Stimulated activated CD4-positive, alpha-beta T cell treated with anti-CD3 and anti-CD28 coated beads, TNF-alpha, amount 100 ng/mL, for 48 hours (primary cell): Measurements from ENCODE around the gene MYO5B.

Experiments used
- DNase-seq, 3 donors: peaks; one replicate each; pipeline ENCODE4 v3.0.0-alpha.2; 2020; ENCODE audit warnings: low read depth in 3 of 3

The MYO5B gene

DNA sequence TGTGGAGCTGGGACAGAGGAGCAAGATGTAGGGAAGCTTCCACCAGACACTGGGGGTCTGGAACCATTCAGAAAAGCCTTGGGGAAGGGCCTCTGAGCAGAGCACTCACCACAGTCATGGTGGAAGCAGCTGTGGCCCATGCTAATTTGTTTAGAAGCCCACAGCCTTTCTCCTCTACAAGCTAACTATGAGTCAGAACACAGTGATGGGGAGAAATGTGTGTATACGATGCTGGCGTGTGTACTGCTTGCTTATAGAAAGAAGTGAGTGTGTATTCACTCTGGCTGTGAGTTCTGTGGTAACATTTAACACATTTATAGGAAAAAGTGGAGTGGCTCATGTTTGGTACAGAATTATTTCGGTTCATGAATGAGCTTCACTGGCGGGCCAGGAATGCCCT is 224.6 kb downstream of the MYO5B start:
- DNase-seq, result no peak

DNA sequence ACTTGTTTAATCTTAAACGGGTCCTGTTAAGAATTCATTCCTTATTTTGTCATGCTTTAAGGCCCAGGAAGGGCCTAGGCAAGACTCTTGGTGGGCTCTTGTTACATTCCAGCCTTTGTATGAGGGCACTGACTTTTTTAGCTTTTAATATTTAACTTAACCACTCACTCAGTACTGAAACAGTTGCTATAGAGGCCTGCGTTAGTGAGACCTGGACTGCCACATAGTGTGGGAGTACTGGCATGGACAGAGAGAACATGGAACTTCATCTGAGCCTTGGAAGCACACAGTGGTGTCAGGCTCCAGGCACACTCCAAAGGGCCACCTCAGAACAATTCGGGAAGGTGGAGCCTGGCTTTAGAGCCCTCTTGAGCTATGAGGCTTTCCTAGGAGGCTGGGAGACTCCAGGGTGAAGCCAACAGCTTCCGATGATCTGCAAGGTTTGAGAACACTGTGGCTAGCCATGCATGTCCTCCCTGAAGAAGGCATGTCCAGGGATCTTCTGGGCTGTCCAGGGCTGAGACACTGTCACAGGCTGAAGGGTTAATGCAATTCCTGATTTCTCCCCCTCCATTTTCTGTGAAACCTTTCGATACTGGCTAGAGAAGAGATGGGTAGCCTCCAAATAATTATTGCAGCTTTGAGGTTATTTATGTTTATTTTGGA is 226.2 kb downstream of the MYO5B start:
- DNase-seq, result no peak

DNA sequence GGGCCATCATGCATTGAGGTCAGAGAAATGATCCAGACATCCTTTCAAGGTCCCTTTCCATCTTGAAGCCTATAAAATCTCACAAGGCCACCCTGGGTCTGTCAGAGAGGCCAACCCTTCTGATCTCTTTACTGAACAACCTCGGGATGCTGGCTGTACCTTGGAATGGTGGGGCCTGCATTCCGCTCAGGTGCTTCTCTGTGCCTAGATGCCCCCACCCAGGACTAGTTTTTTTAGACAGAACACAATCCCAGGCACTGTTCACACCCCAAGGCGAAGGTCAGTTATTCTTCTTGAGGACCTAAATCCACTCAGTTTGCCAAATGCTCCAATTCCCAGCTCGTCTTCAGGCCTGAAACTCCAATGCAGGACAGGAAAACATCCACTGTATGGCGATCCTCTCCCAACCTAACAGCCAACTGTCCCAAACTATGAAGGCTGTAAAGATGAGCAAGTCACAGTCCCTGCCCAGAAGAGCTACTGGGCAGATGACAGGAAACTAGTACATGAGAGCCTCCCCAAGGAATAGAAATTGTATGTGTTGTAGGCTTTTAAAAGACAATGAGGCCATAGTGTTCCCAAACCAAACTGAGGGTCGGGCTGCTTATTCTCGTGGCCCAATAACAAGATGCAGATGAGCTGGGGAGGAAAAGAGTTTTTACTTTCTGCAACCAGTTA is 227.2 kb downstream of the MYO5B start:
- DNase-seq, result no peak

DNA sequence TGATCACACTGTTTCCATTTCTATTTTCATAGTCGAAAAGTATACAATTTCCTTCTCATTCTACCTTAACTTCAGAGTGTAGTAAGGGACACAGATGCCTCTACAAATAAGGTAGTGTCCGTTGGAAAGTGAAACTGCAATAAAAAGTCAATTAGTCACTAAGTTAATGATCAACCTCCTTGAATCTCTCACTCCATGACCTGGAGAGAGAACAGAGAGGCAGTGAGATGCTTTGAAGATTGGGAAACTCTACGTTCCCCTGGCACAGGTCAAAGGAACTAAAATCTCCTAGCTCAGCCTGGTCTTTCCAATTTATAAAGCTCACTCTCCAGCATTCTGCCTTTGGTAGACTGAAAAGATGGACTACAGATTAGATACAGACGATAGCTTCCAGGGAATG is 227.8 kb downstream of the MYO5B start:
- no peak for DNase-seq

DNA sequence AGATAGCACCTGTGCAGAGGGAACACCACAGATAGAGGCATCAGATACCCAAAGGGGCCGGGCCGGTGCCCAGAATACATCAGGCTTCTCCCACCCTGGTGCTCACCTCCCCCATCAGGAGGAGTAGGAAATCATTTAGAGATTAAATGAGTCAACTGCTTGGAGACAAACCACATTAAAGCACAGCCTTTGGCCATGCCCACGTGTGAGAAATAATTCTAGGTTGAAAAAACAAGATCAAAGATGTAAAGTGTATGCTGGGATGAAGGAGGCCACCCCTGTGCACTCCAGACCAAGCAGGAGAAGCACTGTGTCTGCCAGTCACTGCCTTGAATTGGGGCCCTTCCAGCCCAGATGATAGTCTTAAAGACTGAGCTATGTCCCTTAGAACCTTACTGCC is 228.9 kb downstream of the MYO5B start:
- DNase-seq, result no peak

DNA sequence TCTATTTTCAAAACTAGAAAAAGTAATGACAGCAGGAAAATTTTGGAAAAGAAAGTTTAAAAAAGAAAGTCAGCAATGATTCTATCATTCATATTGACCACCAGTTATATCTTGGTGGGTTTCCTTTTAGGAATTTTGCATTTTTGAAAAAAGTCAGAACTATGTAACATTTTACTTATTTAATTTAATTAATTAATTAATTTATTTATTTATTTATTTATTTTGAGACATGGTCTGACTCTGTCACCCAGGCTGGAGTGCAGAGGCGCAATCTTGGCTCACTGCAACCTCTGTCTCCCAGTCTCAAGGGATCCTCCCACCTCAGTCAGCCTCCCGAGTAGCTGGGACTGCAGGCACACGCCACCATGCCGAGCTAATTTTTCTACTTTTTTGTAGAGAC is 231.7 kb downstream of the MYO5B start:
- no peak for DNase-seq

DNA sequence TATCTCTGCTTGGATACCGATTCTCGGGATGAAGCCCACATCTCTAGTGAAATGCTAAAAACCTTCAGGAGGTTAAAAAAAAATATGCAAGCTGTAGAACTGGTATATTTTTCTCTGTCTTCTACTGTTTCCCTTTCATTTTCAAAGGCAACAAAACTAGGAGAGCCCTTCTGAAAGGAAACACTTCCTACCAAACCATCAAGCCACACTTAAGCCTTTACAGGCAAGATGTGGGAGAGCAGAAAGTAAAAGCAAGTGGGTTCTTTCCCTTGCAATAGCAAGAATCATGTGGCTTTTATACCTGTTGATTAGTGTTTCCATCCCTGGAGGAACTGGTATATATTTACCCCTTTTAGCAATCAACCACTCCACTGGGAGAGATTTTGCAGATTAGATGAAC is 233.7 kb downstream of the MYO5B start:
- no peak for DNase-seq

DNA sequence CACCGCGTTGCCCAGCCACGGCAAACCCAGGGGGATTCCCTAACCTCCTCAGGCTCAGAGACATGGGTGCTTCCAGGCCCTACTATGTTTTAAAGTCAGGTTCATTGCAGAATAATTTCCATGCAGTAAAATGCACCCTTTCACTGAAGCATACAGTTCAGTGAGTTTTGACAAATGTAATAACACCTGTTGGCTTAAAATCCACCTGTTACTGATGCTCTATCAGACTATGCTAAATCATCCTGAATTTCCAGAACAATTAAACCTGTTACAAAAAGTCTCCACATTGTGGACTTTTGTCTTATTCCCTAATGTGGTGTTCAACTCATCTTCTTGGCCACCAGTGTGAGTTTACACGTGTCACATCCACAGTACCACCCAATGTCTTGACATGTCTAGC is 234.6 kb downstream of the MYO5B start:
- no peak for DNase-seq

DNA sequence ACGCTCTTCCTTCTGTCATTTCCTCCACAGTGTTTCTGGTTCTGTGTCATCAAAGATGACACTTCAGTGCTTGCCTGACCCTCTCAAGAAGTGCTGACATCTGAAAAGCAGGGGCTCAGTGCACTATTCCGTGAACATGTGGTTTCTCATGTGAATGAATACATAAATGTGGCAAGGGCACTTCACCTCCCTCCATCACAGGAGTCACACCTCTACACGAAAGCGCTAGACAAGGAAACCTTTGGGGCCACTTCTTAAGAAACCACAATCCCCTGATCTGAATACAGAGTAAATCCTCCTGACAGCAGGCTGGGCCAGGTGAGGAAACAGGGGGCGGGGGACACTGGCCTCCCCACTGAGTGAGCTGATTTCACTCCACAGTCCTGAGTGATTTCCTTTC is 235.8 kb downstream of the MYO5B start:
- DNase-seq, result no peak

DNA sequence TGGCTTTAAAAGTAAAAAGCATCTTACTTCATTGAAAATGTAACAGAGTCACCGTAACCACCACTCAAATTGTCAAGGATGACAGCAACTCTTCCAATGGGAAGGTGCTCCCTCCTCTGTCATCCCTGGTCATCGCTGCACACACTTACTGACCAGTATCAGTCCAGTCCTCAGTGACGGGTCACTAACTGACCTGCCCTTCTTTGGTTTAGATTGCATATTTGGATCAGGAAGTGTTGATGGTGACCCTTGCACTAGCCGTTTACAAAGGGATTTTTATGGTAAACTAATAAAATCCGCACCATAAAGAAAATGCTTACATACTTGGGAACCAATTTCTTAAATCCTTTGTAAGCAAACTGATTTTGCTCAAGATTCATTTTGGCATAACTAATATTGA is 239.7 kb downstream of the MYO5B start:
- no peak for DNase-seq

DNA sequence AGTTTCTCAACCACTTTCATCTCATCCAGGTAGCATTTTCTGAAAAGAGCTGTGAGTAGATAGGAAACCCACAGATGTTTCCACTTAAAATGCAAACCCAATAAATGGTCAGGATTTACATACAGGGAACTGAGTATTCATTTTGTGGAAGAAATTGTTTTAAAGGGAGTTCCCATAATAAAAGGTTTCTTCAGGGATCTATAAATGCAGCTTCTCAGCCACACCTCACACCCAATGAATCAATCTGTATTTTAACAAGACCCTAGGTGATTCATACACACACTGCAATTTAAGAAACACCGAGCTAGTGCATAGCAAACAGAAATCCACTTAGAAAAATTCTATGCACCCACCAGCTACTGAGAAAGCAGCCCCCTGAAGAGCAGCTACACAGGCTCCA is 241.6 kb downstream of the MYO5B start:
- no peak for DNase-seq

DNA sequence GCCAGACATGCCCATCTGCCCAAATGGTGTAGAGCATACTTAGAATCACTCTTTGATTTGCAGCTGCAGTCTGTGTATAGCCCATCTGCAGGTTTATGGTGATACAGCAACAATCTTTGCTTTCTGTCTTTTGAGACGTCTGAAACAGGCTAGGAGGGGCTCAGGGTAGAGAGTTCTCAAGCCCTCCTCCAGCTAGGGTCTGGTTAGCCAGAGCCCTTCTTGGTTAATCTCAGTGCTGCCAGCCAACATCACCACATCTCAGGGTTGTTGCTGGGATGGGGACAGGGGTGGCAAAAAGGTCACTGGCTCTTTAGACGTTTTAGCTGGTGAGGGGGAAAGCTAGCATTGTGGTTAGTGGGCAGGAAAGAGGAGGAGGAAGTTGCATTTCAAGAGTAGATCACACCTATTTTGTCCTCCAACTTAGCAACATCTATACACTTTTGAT is 245.0 kb downstream of the MYO5B start:
- DNase-seq, result no peak

DNA sequence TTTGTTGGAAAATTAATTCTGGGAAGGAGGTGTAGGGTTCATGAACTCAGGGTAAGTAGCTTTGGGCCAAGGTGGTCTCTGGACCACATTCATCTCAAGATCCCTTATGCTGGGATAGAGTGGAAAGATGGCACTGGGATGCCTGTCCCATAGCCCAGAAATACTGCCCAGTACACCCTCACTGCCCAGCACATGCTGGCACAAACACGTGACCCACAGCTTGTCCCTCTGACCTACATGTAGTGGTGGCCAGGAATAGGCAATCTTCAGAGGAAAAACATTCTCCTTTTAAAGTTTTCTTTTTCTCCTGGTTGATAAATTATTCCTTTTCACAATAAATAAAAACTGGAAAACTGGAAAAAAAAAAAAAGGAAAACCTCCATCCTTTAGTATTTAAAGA is 246.0 kb downstream of the MYO5B start:
- DNase-seq, result no peak

DNA sequence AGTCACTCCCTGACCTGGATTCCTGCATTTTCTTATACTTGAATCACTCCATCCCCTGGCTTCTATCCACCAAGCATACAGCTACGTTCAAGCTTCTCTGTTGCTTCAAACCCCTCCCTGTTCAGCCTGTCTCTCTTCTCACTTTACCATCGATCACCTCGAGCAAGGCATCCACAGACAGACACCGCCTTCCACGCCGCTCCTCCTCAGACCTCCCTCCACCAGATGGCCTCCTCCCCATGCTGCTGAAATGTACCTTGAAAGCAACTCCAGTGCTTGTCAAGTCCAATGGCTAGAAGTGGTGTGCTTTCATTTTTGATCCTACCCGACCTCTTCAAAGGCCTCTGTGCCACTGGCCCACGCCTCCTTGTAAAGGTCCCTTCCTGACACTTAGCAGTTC is 250.3 kb downstream of the MYO5B start:
- DNase-seq, result no peak

DNA sequence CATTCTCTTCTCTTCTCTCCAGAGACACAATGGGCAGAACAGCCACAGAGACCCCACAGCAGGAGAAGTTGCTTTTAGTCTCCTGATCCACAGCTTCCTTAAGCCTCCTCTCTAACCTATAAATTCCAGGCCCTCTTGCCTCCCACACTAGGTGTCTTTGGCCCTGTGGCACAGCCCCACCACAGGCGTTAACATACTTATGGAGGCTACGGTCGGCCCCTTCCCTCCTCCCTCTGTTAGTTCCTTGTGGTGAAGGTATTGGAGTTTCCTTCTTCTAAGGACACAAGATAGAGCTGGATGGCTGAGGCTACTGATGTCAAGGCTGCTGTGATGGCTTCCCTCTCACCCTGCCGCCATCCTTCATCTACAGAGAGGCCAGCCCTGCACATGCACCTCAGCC is 258.1 kb downstream of the MYO5B start:
- DNase-seq, result no peak

DNA sequence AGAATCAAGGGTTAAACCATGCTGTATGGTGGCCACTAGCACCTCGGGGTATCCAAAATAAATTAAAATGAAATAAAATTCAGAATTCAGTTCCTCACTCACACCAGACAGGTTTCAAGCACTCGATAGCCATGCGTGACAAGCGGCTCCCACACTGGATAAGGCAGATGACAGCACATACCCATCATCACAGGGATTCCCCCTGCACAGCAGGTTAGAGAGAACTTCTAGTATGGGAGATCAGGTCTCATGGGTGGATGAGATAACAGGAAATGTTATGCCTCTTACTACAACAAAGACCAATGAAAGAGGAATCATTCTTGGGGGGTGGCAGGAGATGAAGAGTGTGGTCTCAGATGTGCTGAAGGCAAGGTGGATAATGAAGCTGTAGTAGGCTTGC is 259.7 kb downstream of the MYO5B start:
- DNase-seq, result no peak

DNA sequence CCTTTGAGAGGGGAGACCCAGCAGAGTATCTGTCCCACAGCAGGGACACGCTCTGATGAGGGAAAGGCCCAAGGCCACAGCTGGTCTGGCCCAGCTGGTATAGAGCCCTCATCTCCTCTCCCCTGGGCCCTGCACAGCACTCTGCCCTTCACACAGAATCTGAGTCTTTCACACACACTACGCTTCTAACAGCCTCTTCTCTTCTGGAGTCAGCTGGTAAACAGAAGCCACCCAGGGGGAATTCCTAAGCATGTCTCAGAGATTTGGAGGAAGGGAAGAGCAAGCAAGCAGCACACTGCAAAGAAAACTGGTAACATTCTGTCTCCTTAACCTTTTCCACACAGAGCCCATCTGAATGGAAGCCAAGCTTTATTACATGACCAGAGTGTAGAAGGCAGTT is 260.5 kb downstream of the MYO5B start:
- no peak for DNase-seq

DNA sequence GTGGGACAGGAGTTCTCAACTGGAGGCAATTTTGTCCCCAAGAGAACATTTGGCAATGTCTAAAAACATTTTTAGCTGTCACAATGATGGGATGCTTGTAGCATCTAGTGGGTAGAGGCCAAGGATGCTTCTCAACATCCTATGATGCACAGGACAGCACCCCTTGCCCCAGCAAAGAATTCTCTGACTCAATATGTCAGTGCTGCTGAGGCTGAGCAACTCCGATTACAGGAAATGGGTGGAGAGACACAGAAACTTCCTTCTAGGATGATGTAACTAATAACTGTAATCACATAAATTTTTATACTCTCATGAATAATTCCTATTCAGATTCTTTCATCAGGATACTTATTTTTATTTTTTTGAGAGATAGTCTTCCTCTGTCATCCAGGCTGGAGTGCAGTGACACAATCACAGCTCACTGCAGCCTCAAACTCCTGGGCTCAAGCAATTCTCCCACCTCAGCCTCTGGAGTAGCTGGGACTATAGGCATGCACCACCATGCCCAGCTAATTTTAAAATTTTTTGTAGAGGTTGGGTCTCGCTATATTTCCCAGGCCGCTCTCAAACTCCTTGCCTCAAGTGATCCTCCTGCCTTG is 261.3 kb downstream of the MYO5B start:
- no peak for DNase-seq

DNA sequence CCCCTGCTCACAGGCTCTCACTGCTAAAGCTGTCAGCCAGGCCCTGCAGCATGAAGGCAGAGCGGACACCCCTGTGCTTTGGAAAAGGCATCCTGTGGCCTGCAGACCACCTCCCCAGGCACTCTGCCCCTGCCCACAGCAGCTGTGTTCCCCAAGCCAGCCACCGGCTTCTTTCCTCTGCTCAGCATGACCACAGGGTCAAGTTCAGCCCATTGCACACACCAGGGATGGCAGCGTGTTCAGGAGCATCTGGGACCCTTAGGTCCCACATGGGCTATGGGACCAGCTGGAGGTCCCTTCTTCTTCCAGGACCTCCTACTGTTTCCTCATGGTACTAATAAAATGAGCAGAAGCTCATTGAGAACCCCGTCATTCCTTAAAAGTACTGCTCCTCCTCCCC is 263.2 kb downstream of the MYO5B start:
- no peak for DNase-seq

DNA sequence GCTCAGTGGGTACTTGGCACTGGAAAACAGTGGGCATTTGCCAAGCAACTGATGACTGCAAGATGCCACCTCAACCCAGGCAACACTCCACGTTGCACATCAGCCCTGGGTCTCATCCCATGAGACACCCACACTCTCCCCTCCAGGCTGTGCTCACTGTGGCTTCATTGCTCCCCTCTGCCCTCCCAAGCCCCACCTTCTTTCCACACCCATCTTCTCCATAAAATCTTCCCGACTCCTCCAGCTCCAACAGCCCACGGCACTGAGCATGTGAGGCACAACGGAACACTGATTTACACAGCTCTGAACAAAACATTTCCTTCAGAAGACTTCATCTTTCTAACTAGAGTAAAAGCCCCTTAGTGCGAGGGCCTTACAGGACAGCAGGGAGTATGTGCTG is 263.8 kb downstream of the MYO5B start:
- DNase-seq, result no peak

DNA sequence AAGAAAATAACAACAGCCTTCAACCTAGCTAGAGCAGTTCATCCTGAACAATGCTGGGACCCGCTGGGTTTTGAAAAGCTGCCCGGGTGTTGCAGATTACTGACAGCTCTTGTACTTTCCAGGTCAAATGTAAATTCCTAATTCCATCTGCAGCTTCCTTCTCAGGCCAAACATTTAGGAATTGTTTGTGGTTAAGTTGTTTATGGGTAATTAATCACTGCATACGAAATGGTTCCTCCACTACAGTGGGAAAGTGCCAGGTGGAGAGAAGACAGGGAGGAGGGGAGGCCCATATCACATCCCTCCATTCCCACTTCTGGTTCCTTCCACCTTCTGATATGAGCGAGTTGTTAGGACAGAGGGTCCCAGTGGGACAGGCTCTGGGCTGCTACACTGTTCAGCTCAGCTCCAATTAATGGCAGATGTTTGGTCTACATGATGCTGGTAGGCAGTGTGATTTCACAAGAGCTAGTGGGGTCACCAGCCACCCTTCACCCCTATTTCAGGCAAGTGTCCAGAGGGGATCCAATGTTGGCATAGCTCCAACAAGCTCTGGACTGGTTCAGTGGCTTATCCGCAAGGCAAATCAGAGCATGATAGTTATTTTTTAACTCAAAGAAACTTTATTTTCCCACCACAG is 268.7 kb downstream of the MYO5B start:
- no peak for DNase-seq

DNA sequence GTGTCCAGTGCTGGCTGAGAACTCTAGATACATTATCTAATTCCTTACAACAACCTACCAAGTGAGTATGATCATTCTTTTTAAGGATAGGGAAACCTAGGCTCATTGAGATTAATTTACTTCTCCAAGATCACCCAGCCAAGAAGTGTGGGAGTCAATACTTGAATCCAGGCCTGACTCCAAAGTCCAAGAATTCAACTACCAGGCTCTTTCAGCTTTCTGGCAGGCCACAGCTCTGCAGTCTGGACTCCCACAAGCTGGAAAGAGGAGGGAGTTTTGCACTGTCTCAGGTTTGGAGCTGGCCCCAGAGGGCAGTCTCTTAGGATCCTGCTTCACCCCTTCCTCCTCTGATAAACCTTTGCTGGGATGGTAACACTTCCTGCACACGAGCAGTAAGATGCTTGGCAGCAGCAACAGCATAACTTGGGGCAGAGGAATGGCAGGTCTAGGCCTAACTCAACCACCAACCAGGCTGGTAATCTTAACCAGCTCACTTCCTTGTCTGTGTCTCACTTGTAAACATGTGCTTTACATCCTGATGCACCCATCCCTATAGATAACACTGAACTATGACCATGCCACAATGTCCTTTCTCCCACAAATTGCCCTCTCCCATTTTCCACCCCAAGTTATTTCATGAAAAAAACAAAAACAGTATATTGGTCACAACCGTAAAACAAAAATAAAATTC is 270.5 kb downstream of the MYO5B start:
- no peak for DNase-seq
